Measurements from ENCODE around the gene ZNF282. TPM values are rescaled to one million over a fixed set of nuclear protein-coding genes. Genes with fewer than 3 reads are reported as not detected.

The ZNF282 gene
- total and polyA plus RNA-seq, 9 of the 15 experiments (the other 6 are each of a cell fraction or from before 2014, with no cell fraction given) = 0.76 to 58.6 (median 17.4) TPM

DNA sequence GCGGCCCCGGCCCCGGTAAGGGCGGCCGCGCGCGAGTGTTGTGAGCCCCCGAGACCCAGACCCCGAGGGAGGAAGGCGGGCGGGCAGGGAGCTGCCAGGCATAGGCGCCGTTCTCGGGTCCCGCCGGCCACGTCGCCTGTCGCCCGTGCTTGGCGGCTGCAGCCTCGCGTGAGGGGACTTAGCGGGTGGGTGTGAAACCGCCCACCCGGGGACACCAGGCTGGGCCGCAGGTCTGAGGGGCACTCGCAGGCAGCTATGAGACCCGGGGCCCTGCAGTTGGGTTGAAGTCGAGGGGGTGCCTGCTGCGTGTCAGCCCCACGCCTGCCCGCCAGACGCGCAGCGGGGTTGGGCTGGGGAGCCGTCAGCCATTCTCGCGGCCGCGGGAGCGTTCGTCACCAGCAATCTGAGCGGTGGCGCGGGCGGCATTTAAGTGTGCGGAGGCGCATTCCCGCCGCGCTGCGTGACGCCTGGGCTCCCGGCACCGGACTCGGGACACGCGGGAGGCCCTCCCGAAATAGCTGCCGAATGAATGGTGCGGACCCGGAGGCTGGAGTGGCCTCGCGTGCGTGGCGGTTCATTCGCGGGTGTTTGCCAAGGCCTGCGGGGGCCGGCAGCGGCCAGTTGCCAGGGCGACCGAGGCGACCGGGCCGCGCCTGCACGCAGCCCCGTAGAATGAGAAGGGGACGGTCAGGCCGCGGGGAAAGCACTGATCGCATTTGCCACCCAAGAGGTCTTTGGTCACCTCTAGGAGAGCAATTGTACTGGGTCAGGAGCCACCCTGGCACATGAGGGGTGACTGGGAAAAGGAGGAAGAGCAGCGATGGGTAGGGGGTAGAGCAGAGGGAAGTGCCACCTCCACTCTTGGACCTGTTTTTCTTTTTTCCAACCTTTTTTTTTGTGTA, 47.3 kb upstream of the ZNF282 start (continued):
- TF ChIP-seq, protein P1, sequence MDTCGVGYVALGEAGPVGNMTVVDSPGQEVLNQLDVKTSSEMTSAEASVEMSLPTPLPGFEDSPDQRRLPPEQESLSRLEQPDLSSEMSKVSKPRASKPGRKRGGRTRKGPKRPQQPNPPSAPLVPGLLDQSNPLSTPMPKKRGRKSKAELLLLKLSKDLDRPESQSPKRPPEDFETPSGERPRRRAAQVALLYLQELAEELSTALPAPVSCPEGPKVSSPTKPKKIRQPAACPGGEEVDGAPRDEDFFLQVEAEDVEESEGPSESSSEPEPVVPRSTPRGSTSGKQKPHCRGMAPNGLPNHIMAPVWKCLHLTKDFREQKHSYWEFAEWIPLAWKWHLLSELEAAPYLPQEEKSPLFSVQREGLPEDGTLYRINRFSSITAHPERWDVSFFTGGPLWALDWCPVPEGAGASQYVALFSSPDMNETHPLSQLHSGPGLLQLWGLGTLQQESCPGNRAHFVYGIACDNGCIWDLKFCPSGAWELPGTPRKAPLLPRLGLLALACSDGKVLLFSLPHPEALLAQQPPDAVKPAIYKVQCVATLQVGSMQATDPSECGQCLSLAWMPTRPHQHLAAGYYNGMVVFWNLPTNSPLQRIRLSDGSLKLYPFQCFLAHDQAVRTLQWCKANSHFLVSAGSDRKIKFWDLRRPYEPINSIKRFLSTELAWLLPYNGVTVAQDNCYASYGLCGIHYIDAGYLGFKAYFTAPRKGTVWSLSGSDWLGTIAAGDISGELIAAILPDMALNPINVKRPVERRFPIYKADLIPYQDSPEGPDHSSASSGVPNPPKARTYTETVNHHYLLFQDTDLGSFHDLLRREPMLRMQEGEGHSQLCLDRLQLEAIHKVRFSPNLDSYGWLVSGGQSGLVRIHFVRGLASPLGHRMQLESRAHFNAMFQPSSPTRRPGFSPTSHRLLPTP (IDR thresholded peaks at IDR 0.05; ENCODE audit: borderline replicate concordance, extremely low read depth, insufficient read length) = no peak
- TF ChIP-seq NR2F6 (CRISPR knock-in tag; IDR thresholded peaks at IDR 0.05) (no peak), MTA3 (IDR thresholded peaks at IDR 0.05; ENCODE audit: borderline replicate concordance) (peak; percentile 77; the same call in 1 of the 2 replicates), FOXA3 (CRISPR knock-in tag; conservative IDR thresholded peaks at IDR 0.05 in 1 of 2, IDR thresholded peaks at IDR 0.05 in 1 of 2) (peak in 1 of 2 experiments; percentile 61; a peak in 1 of 4 replicates), HDAC1 (IDR thresholded peaks at IDR 0.05) (peak in 1 of 2 experiments; percentile 86; a peak in 2 of 4 replicates), HCFC1 (IDR thresholded peaks at IDR 0.05; ENCODE audit: low read depth, low read length) (no peak), NFIC (IDR thresholded peaks at IDR 0.05) (no peak; the same call in 1 of the 2 replicates), MYBL2 (IDR thresholded peaks at IDR 0.05; ENCODE audit: low read depth) (no peak), MYBL2 (CRISPR knock-in tag; IDR thresholded peaks at IDR 0.05; ENCODE audit: borderline replicate concordance) (no peak), FOXK2 (conservative IDR thresholded peaks at IDR 0.05 in 1 of 2, IDR thresholded peaks at IDR 0.05 in 1 of 2; ENCODE audit: low read depth in 2 of 2) (no peak), SMAD2 (IDR thresholded peaks at IDR 0.05; ENCODE audit: low read depth, low read length) (no peak), NFYB (IDR thresholded peaks at IDR 0.05; ENCODE audit: extremely low read depth, insufficient read length) (no peak), RBM34 (IDR thresholded peaks at IDR 0.05; ENCODE audit: borderline replicate concordance, insufficient read depth, low read length) (0 out of 2 replicates have a peak, but pooled peaks have one; percentile 85), SMARCC2 (IDR thresholded peaks at IDR 0.05; ENCODE audit: low read depth) (no peak), TCF3 (CRISPR knock-in tag; IDR thresholded peaks at IDR 0.05) (no peak), ZNF217 (CRISPR knock-in tag; IDR thresholded peaks at IDR 0.05) (no peak), SRSF3 (IDR thresholded peaks at IDR 0.05; ENCODE audit: insufficient read depth, low read length) (0 out of 2 replicates have a peak, but pooled peaks have one; percentile 15), ZNF583 (CRISPR knock-in tag; IDR thresholded peaks at IDR 0.05) (0 out of 2 replicates have a peak, but pooled peaks have one; percentile 12), ZNF764 (CRISPR knock-in tag; IDR thresholded peaks at IDR 0.05; ENCODE audit: low read depth) (peak; percentile 29; the same call in 1 of the 2 replicates)
- TF ChIP-seq, protein P2, sequence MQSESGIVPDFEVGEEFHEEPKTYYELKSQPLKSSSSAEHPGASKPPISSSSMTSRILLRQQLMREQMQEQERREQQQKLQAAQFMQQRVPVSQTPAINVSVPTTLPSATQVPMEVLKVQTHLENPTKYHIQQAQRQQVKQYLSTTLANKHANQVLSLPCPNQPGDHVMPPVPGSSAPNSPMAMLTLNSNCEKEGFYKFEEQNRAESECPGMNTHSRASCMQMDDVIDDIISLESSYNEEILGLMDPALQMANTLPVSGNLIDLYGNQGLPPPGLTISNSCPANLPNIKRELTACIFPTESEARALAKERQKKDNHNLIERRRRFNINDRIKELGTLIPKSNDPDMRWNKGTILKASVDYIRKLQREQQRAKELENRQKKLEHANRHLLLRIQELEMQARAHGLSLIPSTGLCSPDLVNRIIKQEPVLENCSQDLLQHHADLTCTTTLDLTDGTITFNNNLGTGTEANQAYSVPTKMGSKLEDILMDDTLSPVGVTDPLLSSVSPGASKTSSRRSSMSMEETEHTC (IDR thresholded peaks at IDR 0.05) = peak; percentile 42
- TF ChIP-seq, protein P3, sequence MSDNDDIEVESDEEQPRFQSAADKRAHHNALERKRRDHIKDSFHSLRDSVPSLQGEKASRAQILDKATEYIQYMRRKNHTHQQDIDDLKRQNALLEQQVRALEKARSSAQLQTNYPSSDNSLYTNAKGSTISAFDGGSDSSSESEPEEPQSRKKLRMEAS (CRISPR knock-in tag; IDR thresholded peaks at IDR 0.05) = peak; percentile 87
